Stromal cell of bone marrow (primary cell): Measurements from ENCODE around the gene SRRM2.

Source experiments
- DNase-seq: peaks from one replicate; pipeline ENCODE4 v3.0.0-alpha.2; 2012; ENCODE audit warnings: low read depth

The SRRM2 gene

GRCh38 chr16:2798723-2799204 lies 46.3 kb downstream of the SRRM2 start:
- DNase-seq = no peak

- no peak for DNase-seq
Measured at GRCh38 chr16:2799205-2799858, 46.9 kb downstream of the SRRM2 start.

DNA sequence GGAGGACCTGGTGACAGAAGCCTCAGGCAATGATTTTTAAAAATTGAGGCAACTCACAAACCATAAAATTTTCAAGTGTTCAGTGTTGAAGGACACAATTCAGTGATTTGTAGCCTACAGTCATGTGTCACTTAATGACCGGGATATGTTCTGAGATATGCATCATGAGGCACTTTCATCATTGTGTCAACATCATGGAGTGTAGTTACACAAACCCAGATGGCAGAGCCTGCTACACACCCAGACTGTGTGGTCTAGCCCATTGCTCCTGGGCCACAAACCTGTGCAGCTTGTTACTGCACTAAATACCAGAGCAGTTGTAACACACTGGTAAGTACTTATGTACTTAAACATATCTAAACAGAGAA lies 47.4 kb downstream of the SRRM2 start:
- DNase-seq = peak; percentile 14

DNA sequence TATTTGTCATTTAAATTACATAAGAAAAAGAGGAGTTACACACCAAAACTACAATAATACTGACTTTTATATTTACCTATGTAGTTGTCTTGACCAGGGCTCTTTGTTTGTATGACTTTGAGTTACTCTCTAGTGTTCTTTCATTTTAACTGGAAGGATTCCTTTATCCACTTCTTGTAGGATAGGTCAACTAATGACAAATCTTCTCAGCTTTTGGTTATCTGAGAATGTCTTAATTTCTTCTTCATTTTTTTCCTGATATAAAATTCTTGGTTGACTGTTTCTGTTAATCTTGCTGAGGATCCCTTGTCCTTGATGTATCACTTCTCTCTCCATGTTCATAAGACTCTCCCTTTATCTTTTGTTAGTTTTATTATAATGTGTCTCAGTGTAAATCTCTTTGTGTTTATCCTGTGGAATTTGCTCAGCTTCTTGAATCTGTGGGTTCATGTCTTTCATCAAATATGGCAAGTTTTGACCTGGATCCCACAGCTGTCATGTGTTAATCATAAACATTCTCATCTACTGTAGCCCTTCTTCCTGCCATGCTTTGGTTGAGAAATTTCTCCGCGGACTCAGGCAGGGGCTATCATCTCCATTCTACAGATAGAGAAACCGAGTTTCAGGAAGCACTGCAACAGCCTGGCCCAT lies 51.2 kb downstream of the SRRM2 start:
- no peak for DNase-seq

DNA sequence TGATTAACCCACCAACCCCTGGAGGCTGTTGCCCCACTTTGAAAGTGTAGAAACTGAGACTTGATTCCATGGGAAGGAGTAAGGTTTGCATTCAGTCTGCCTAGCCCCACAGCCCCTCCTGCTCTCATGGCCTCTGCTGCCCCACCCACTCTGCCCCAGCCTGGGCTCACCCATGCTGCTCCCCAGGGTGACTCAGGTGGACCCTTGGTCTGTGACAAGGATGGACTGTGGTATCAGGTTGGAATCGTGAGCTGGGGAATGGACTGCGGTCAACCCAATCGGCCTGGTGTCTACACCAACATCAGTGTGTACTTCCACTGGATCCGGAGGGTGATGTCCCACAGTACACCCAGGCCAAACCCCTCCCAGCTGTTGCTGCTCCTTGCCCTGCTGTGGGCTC lies 52.3 kb downstream of the SRRM2 start:
- no peak for DNase-seq

DNA sequence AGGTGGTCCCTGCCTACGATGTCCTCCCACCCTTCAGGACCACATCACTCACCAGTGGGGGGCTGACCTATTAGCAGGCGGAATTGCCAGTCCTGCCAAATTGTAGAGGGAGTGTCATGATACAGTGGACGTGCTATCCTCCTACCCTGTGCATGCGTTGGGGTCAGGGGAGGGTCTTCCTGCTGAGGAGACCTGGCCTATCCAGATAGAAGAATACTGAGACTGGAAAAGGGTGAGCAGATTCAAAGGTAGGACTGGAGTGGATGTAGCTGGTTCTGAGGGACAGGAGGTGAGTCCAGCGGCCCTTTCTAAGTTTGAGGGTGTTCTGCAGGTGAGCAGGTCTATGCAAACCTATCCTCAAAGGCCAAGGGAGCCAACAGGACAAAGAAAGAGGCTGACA lies 53.8 kb downstream of the SRRM2 start:
- DNase-seq = no peak

GRCh38 chr16:2808181-2808580 lies 55.7 kb downstream of the SRRM2 start:
- no peak for DNase-seq

- DNase-seq = no peak
Measured at GRCh38 chr16:2809149-2809760, 56.8 kb downstream of the SRRM2 start.

DNA sequence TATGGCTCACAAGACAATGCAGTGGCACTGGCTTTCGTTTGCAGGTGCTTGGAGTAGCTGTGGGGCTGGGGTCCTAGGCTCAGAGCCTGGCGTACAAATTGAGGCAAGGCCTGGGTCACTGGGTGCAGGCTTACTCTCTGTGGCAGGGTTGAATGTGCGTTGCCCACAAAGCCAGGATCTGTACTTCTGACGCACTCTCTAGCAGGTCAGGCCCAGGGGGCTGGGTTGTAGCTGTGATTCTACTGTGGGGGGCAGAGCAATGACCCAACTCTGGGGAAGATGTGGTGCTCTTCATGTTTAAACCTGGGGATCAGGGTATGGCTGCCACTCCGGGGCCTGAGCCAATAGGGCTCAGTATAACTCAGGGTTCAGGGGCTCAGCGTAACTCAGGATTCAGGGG lies 58.2 kb downstream of the SRRM2 start:
- DNase-seq = no peak

DNA sequence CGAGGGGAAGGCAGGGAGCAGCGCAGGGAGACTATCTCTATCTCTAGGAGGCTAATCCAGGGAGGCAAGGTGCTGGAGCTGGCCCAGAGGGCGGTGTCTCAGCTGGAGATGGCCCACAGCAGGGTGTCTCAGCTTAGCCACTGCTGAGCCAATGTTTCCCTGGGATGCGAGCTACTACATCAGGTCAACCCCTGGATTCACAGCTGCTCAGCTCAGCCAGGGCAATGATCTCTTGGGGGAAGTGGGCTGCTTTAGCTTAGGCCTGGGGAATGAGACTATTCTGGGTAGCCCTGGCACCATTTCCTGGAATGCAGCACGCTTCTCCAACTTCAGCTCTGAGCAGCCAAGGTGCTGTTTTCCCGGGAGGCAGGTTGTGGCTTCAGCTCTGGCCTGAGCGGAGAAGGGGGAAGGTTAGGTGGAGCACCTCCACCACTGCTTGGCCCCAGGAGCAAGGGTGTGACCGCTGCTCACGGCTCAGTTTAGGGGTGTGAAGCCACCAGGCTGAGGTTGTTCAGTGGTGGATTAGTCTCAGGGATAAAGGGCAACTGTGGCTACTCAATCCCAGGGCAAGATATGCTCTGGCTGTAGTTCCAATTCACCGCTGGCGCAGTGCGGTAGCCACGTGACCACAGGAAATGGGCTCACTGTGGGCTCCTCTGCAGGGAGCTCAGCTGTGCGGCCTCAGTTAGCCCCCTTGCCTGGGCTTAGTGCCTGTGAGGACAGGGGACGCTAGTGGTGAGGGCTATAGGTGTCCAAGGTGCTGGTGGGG lies 59.4 kb downstream of the SRRM2 start:
- no peak for DNase-seq

GRCh38 chr16:2813771-2814221 lies 61.4 kb downstream of the SRRM2 start:
- no peak for DNase-seq

DNA sequence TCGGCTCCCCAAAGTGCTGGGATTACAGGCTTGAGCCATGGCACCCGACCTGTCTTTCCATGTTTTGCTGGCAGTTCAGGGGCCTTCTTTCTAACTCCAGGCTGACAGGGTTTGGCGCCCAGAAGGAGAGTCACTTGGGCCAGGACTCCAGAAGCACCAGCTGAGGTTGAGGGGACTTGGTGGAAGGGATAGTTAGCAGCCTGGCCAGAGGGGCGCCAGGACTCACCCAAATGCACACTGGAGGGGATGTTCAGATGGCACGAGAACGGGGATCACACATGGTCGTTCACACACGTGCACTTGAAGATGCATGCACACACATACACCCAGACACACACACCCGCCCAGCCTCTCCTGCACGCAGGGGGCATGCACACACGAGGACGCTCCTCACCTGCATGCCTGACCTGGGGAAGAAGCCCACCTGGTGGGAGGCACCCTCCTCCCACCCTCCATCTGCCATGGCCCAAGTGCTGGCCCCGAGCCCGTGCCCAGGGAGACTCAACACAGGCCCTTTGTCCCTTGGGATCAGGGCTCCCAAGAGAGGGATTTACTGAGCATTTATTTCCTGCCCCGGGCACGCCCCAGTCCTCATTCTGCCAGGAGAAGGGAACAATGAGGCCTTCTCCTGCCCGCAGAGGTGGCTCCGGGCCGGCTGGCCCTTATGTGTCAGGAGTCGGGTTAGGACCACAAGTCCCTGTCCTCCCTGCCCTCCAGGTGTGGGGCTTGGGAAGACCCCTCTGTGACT lies 62.3 kb downstream of the SRRM2 start:
- no peak for DNase-seq

DNA sequence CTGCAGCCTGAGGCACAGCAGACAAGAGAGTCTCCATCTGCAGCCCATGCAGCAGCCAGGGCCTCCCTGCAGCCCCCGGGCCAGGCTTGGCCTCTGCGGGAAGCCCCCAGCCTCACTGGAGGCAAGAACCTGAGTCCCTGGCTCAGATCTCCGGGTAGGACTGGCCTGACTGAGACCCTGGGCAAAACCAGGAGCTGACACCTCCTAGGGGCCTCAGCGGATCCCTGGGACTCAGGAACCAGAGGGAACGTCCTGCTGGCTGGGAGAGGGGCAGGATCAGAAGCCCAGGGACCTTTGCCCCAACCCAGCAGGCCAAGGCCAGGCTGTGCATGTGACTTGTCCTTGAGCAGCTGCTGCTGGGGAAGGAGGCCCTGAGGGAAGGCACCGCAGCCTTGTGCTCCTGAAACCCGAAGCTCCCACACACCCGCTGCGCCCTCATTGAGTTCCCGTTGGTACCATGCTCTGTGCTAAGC lies 62.9 kb downstream of the SRRM2 start:
- DNase-seq = no peak

- DNase-seq = no peak
Measured at GRCh38 chr16:2816751-2817339, 64.4 kb downstream of the SRRM2 start, which contains the start of gene PRSS21. Gene PRSS21, plus strand, starts transcription at chr16:2817237. Its CDS starts 32 bp downstream, at chr16:2817269.

GRCh38 chr16:2817340-2818271 lies 65.2 kb downstream of the SRRM2 start:
- no peak for DNase-seq

GRCh38 chr16:2818272-2818876 lies 65.9 kb downstream of the SRRM2 start:
- no peak for DNase-seq

- no peak for DNase-seq
Measured at GRCh38 chr16:2819179-2819938, 66.9 kb downstream of the SRRM2 start.

GRCh38 chr16:2819939-2820835 lies 67.7 kb downstream of the SRRM2 start:
- DNase-seq = no peak
